ENCODE results near the gene TRIM15. TPM values are rescaled to one million over a fixed set of nuclear protein-coding genes. Genes with fewer than 3 reads are reported as not detected.

TRIM15 gene
- total and polyA plus RNA-seq, 10 donors: 0.13 to 0.29 TPM; not detected in 8

DNA sequence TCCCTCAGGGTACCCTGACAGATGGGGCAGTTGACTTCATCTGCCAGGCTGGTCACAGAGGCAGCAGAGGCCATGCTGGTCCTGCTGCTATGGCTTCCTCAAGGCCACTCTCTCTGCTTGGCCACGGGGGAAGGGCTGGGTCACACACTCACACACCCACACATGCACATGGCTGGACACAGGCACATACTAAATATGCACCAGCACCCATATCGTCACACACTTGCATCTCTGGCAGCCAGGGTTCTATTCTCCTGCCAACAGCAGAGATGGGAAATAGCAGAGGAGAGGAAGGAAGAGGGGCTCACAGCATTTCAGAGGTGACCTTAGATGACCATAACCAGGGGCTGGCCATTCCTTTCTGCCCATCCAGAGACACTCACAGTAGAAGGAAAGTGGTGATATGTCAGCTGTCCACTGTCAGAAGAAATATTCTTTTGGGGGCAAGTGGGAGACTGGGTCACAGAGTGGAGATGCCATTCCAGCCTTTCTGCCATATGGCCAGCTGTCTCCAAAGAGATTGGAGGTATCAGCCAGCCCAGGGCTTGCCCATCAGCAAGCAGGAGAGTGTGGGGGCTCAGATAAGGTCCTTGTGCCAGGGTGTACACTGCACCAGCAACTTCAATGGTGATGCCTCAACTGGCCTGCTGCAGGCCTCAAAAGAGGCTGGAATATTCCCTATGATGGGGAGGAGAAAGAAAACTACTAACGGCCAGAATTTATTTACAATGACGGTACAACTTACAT is 2.4 kb upstream of the TRIM15 start, which contains the start of gene TRIM10:
Gene TRIM10 (minus strand): TSS at position 427 of the 747 bp plus-strand sequence. CDS start 353 bp downstream, at position 74.
- no peaks in the 10 kb centered on the region for H3K36me3 ChIP-seq
- WGBS, 5 donors: 79 to 85% (median 82%) methylated on average over 4 of the region's 4 CpGs
- no peak within 1 kb of the TSS for H3K4me3 ChIP-seq
- TF ChIP-seq POLR2A (IDR thresholded peaks at IDR 0.05) (no peak), POLR2AphosphoS5 (IDR thresholded peaks at IDR 0.05) (no peak)
- TF ChIP-seq, protein P1, sequence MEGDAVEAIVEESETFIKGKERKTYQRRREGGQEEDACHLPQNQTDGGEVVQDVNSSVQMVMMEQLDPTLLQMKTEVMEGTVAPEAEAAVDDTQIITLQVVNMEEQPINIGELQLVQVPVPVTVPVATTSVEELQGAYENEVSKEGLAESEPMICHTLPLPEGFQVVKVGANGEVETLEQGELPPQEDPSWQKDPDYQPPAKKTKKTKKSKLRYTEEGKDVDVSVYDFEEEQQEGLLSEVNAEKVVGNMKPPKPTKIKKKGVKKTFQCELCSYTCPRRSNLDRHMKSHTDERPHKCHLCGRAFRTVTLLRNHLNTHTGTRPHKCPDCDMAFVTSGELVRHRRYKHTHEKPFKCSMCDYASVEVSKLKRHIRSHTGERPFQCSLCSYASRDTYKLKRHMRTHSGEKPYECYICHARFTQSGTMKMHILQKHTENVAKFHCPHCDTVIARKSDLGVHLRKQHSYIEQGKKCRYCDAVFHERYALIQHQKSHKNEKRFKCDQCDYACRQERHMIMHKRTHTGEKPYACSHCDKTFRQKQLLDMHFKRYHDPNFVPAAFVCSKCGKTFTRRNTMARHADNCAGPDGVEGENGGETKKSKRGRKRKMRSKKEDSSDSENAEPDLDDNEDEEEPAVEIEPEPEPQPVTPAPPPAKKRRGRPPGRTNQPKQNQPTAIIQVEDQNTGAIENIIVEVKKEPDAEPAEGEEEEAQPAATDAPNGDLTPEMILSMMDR (IDR thresholded peaks at IDR 0.05 in 8 of 11, conservative IDR thresholded peaks at IDR 0.05 in 3 of 11): no peak
- H3K27ac ChIP-seq: no peak within 1 kb of the TSS
- intact Hi-C loops (cut with DNase I; ENCODE audit: low total_unique reads): no loop called here
- peaks cover 0 to 20% (median 0%) of the 10 kb centered on the region in 7 donors for H3K27me3 ChIP-seq (replicated peaks in 1 of 7)
- H3K4me1 ChIP-seq: peaks cover 0 to 13% (median 5%) of the 10 kb centered on the region in 6 donors
- H3K9me3 ChIP-seq: no peaks in the 10 kb centered on the region
- DNase-seq: no peak

GRCh38 chr6:30162265-30163089 is 869 bp upstream of the TRIM15 start:
- TF ChIP-seq POLR2AphosphoS5 (IDR thresholded peaks at IDR 0.05): no peak
- TF ChIP-seq, protein P1 (IDR thresholded peaks at IDR 0.05 in 8 of 11, conservative IDR thresholded peaks at IDR 0.05 in 3 of 11): no peak
- no peak for TF ChIP-seq POLR2A (IDR thresholded peaks at IDR 0.05)
- WGBS, 5 donors: 74 to 90% (median 79%) methylated on average over 12 of the region's 12 CpGs

GRCh38 chr6:30163918-30164654 is 740 bp downstream of the TRIM15 start:
- Histone ChIP-seq H3K27me3 (replicated peaks in 1 of 7) (peaks cover 0 to 44% (median 0%) of the 10 kb centered on the region in 7 donors), H3K36me3 (no peaks in the 10 kb centered on the region), H3K4me1 (peaks cover 0 to 4% (median 0%) of the 10 kb centered on the region in 6 donors), H3K27ac (no peak overlapping the region), H3K4me3 (no peak overlapping the region), H3K9me3 (no peaks in the 10 kb centered on the region)
- WGBS, 5 donors: 89 to 95% (median 90%) methylated on average over 16 of the region's 16 CpGs
- TF ChIP-seq, protein P1 (IDR thresholded peaks at IDR 0.05 in 8 of 11, conservative IDR thresholded peaks at IDR 0.05 in 3 of 11): no peak
- no peak for TF ChIP-seq POLR2AphosphoS5 (IDR thresholded peaks at IDR 0.05)
- intact Hi-C loops (cut with DNase I; ENCODE audit: low total_unique reads): no loop called here
- DNase-seq: no peak

More at GRCh38 chr6:30162265-30163089, 869 bp upstream of the TRIM15 start:
- Histone ChIP-seq H3K27ac (no peak overlapping the region), H3K9me3 (no peaks in the 10 kb centered on the region), H3K4me3 (no peak overlapping the region), H3K27me3 (replicated peaks in 1 of 7) (peaks cover 0 to 29% (median 0%) of the 10 kb centered on the region in 7 donors), H3K36me3 (no peaks in the 10 kb centered on the region), H3K4me1 (peaks cover 0 to 5% (median 0%) of the 10 kb centered on the region in 6 donors)
- DNase-seq: no peak
- intact Hi-C loops (cut with DNase I; ENCODE audit: low total_unique reads): no loop called here
